Lung microvascular endothelial cell (primary cell): ENCODE results near the gene KRT16. TPM values are rescaled to one million over a fixed set of nuclear protein-coding genes. Genes with fewer than 3 reads are reported as not detected.

ENCODE experiments used
- total RNA-seq: library from RNA; depleted of rRNA; stranded (reverse); fragments of >200 nt; gene quantifications from 2 replicates; pipeline ENCODE4 v1.2.1, GENCODE V29; 2014

Gene KRT16
- total RNA-seq, 1 donor from 2014 or later, result not detected

Other genes with a start within 250 kb of the KRT16 start
- gene KRT33B, start 243.0 kb downstream of the KRT16 start, total RNA-seq, result not detected in 2 replicates
- gene KRT34, start 230.5 kb downstream of the KRT16 start, total RNA-seq, result not detected in 2 replicates
- not detected in 2 replicates for gene KRT31, start 215.2 kb downstream of the KRT16 start, total RNA-seq
- not detected in 2 replicates for gene KRT37, start 188.2 kb downstream of the KRT16 start, total RNA-seq
- gene KRT38, start 171.8 kb downstream of the KRT16 start, total RNA-seq, result not detected in 2 replicates
- gene KRT32, start 145.4 kb downstream of the KRT16 start, total RNA-seq, result not detected in 2 replicates
- gene KRT35, start 131.6 kb downstream of the KRT16 start, total RNA-seq, result not detected in 2 replicates
- gene KRT36, start 122.9 kb downstream of the KRT16 start, total RNA-seq, result not detected in 2 replicates
- gene KRT13, start 107.2 kb downstream of the KRT16 start, total RNA-seq, result under 0.01 TPM in 1 of 2 replicates, not detected in the other
- 0.20 and 1.5 TPM in 2 replicates for gene KRT15, start 93.9 kb downstream of the KRT16 start, total RNA-seq
- gene KRT19, start 84.5 kb downstream of the KRT16 start, total RNA-seq, result 2.8 and 13.1 TPM in 2 replicates
- not detected in 2 replicates for gene KRT9, start 40.7 kb downstream of the KRT16 start, total RNA-seq
- gene KRT14, start 25.9 kb downstream of the KRT16 start, total RNA-seq, result not detected in 2 replicates
- 0.22 TPM in 1 of 2 replicates, not detected in the other for gene KRT17, start 11.8 kb upstream of the KRT16 start, total RNA-seq
- gene EIF1, start 76.1 kb upstream of the KRT16 start, total RNA-seq, result 41.2 and 82.5 TPM in 2 replicates
- gene GAST, start 99.6 kb upstream of the KRT16 start, total RNA-seq, result not detected in 2 replicates
- gene HAP1, start 121.9 kb upstream of the KRT16 start, total RNA-seq, result under 0.01 and 0.20 TPM in 2 replicates
- gene JUP, start 173.9 kb upstream of the KRT16 start, total RNA-seq, result 216 and 333 TPM in 2 replicates
- 41.8 and 51.2 TPM in 2 replicates for gene P3H4, start 199.2 kb upstream of the KRT16 start, total RNA-seq
- 95.7 and 106 TPM in 2 replicates for gene FKBP10, start 200.2 kb upstream of the KRT16 start, total RNA-seq
- gene NT5C3B, start 223.5 kb upstream of the KRT16 start, total RNA-seq, result 64.7 and 74.5 TPM in 2 replicates
- gene KLHL10, start 225.1 kb upstream of the KRT16 start, total RNA-seq, result not detected in 2 replicates